Progenitor cell of endocrine pancreas (in vitro differentiated cells): ENCODE results near the gene ENO2. TPM values are rescaled to one million over a fixed set of nuclear protein-coding genes. Genes with fewer than 3 reads are reported as not detected.
"Not testable (repeated sequence)": the region's sequence is repeated elsewhere in the genome, so short reads cannot be mapped to it uniquely, and the experiment has no call there.

Experiments used
- DNase-seq: peaks from one replicate; pipeline ENCODE4 v3.0.0; 2021; ENCODE audit warnings: low spot score; ENCODE audit not compliant: unreplicated experiment
- H3K27ac Mint-ChIP-seq: 2 replicates; pipeline ENCODE4 v1.8.0; 2021; ENCODE audit warnings: mild to moderate bottlenecking, moderate library complexity, mixed read lengths
- H3K27me3 Mint-ChIP-seq: 2 replicates; pipeline ENCODE4 v1.8.0; 2021; ENCODE audit warnings: mixed read lengths
- H3K36me3 Mint-ChIP-seq: 2 replicates; pipeline ENCODE4 v1.8.0; 2022; ENCODE audit warnings: mixed read lengths; ENCODE audit not compliant: insufficient read depth
- H3K4me1 Mint-ChIP-seq: 2 replicates; pipeline ENCODE4 v1.8.0; 2021; ENCODE audit warnings: low read depth, mixed read lengths
- H3K4me3 Mint-ChIP-seq: 2 replicates; pipeline ENCODE4 v1.8.0; 2021; ENCODE audit warnings: low read depth, mild to moderate bottlenecking, moderate library complexity, mixed read lengths
- H3K9me3 Mint-ChIP-seq: 2 replicates; pipeline ENCODE4 v1.8.0; 2021; ENCODE audit warnings: low read depth, mixed read lengths
- CTCF ChIP-seq: fragments of 200-600 bp; sonication (generic); IDR thresholded peaks from one replicate; pipeline ENCODE4 v1.5.0; 2021; ENCODE audit warnings: antibody characterized with exemption, mild to moderate bottlenecking; ENCODE audit not compliant: unreplicated experiment
- long read RNA-seq: library from polyadenylated mRNA; unstranded; transcript quantifications from one replicate; pipeline ENCODE4 v2.0.0, GENCODE V29; 2020
- total RNA-seq: library from RNA; stranded (reverse); gene quantifications from 2 replicates; pipeline ENCODE4 v1.2.1, GENCODE V29; 2021

Gene ENO2
- total RNA-seq: 77.9 and 79.0 TPM in 2 replicates
- long read RNA-seq, transcript ENO2-211 (12 exons, 2,549 nt): minor isoform, 17 of 219 reads
- long read RNA-seq, transcript ENO2-201 (12 exons, 2,423 nt): major isoform, 177 of 219 reads
- long read RNA-seq, partial matches to known transcripts: 10 of 219 reads
- long read RNA-seq, other reads (novel, unspliced or antisense): 13 of 219 reads

- Mint-ChIP-seq H3K4me1 (peaks cover 22% of the 10 kb centered on the region), H3K4me3 (peak within 1 kb of the TSS; percentile 86), H3K9me3 (no peaks in the 10 kb centered on the region), H3K36me3 (peaks cover 5% of the 10 kb centered on the region), H3K27me3 (peaks cover 29% of the 10 kb centered on the region), H3K27ac (peak within 1 kb of the TSS; percentile 85)
- TF ChIP-seq CTCF: no peak
- peak; percentile 56 for DNase-seq
Observed at GRCh38 chr12:6914246-6914946, at the start of gene ENO2. ENO2 (plus strand) TSS chr12:6914580; CDS start chr12:6915833, 1,253 bp downstream.

- Mint-ChIP-seq H3K36me3 (peaks cover 44% of the 10 kb centered on the region), H3K4me1 (peaks cover 18% of the 10 kb centered on the region), H3K4me3 (peak overlapping the region; percentile 24), H3K27me3 (peaks cover 10% of the 10 kb centered on the region)
- not testable (repeated sequence) for DNase-seq, H3K9me3 Mint-ChIP-seq, H3K27ac Mint-ChIP-seq
Observed at GRCh38 chr12:6865307-6865706, 49.1 kb upstream of the ENO2 start.

- Mint-ChIP-seq H3K4me1 (peaks cover 18% of the 10 kb centered on the region), H3K9me3 (no peaks in the 10 kb centered on the region), H3K27ac (no peak overlapping the region), H3K4me3 (peak overlapping the region; percentile 94), H3K36me3 (peaks cover 42% of the 10 kb centered on the region), H3K27me3 (peaks cover 10% of the 10 kb centered on the region)
- no peak for TF ChIP-seq CTCF
- DNase-seq: no peak
Observed at GRCh38 chr12:6866163-6866919, 48.0 kb upstream of the ENO2 start.

- H3K36me3 Mint-ChIP-seq: peaks cover 38% of the 10 kb centered on the region
- H3K27me3 Mint-ChIP-seq: peaks cover 10% of the 10 kb centered on the region
- no peak for DNase-seq
- H3K4me1 Mint-ChIP-seq: peaks cover 22% of the 10 kb centered on the region
- H3K27ac Mint-ChIP-seq: peak overlapping the region; percentile 71
- TF ChIP-seq CTCF: no peak
- H3K9me3 Mint-ChIP-seq: no peaks in the 10 kb centered on the region
- peak overlapping the region; percentile 94 for H3K4me3 Mint-ChIP-seq
Observed at GRCh38 chr12:6866920-6867412, 47.4 kb upstream of the ENO2 start.

GRCh38 chr12:6867413-6868210, 46.8 kb upstream of the ENO2 start, which contains the start of gene TPI1:
TPI1 (plus strand) TSS chr12:6867531; CDS start chr12:6867567, 36 bp downstream.
- peaks cover 34% of the 10 kb centered on the region for H3K36me3 Mint-ChIP-seq

More at GRCh38 chr12:6867413-6868210, 46.8 kb upstream of the ENO2 start, which contains the start of gene TPI1:
- H3K27ac Mint-ChIP-seq: peak within 1 kb of the TSS; percentile 97
- H3K4me1 Mint-ChIP-seq: peaks cover 27% of the 10 kb centered on the region
- H3K27me3 Mint-ChIP-seq: peaks cover 10% of the 10 kb centered on the region
- no peaks in the 10 kb centered on the region for H3K9me3 Mint-ChIP-seq
- TF ChIP-seq CTCF: no peak
- H3K4me3 Mint-ChIP-seq: peak within 1 kb of the TSS; percentile 94
- peak; percentile 82 for DNase-seq
